ENCODE data around the gene MAP7D3. TPM values are rescaled to one million over a fixed set of nuclear protein-coding genes. Genes with fewer than 3 reads are reported as not detected.
A peak's percentile ranks its signal among the peaks of the same experiment; 100 is the strongest.

MAP7D3 gene
- total and polyA plus RNA-seq, 10 of the 15 experiments (the other 5 are each of a cell fraction or from before 2014, with no cell fraction given) = 9.1 to 24.0 (median 11.0) TPM

DNA sequence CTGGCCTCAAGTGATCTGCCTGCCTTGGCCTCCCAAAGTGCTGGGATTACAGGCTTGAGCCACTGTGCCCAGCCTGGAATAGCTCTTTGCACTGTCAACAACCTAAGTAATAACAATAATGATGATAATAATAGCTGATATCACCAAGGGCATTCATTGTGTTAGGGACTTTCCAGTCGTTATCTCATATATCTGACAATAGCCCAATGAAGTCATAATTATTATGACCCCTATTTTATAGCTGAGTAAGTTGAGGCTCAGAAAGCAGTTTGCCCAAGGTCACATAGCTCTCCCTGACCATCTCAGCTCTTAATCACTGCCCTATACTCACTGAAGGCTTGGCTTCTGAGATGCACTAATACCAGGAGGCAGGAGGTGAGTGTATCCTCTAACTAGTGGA, 18.7 kb upstream of the MAP7D3 start:
- Histone ChIP-seq H2AFZ (ENCODE audit: control insufficient read depth, low read depth, low read length) (no peak overlapping the region), H3K79me2 (ENCODE audit: control insufficient read depth, insufficient read depth, low read length) (no peaks in the 10 kb centered on the region), H3K27ac (ENCODE audit: control insufficient read depth, insufficient read depth) (no peak overlapping the region), H3K27me3 (replicated peaks in 1 of 2; ENCODE audit: control insufficient read depth in 2 of 2, insufficient read depth in 2 of 2, low read length in 1 of 2) (no peaks in the 10 kb centered on the region), H3K36me3 (ENCODE audit: control insufficient read depth in 2 of 2, insufficient read depth in 2 of 2, low read length in 1 of 2) (no peaks in the 10 kb centered on the region), H3K4me1 (ENCODE audit: control insufficient read depth, insufficient read depth, low read length) (no peaks in the 10 kb centered on the region; the same call in 1 of the 2 replicates), H3K9ac (ENCODE audit: control insufficient read depth, insufficient read depth, low read length) (no peak overlapping the region), H3K4me3 (no peak overlapping the region), H3K9me3 (replicated peaks; ENCODE audit: control insufficient read depth, insufficient read depth, low read length) (no peaks in the 10 kb centered on the region), H3K4me2 (ENCODE audit: control insufficient read depth, insufficient read depth) (no peak overlapping the region), H4K20me1 (ENCODE audit: control insufficient read depth, insufficient read depth) (no peaks in the 10 kb centered on the region)
- SMC1A ChIA-PET (ENCODE audit: uncharacterized antibody, unreplicated experiment) = interaction anchor here (0.8 to 4.3 kb wide), 6 partner anchors 14 to 425 kb away, joined by 3 to 42 read pairs (median 3); no protein-coding TSS in a partner anchor
- TF ChIP-seq, protein P1, sequence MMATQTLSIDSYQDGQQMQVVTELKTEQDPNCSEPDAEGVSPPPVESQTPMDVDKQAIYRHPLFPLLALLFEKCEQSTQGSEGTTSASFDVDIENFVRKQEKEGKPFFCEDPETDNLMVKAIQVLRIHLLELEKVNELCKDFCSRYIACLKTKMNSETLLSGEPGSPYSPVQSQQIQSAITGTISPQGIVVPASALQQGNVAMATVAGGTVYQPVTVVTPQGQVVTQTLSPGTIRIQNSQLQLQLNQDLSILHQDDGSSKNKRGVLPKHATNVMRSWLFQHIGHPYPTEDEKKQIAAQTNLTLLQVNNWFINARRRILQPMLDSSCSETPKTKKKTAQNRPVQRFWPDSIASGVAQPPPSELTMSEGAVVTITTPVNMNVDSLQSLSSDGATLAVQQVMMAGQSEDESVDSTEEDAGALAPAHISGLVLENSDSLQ (IDR thresholded peaks at IDR 0.05) = no peak
- TF ChIP-seq ZNF384 (IDR thresholded peaks at IDR 0.05; ENCODE audit: borderline replicate concordance, low read depth, low read length) (no peak), EZH2 (IDR thresholded peaks at IDR 0.05; ENCODE audit: borderline replicate concordance, control insufficient read depth, low read depth, low read length) (no peak), NFIC (IDR thresholded peaks at IDR 0.05; ENCODE audit: low read depth, low read length) (no peak), MEF2A (IDR thresholded peaks at IDR 0.05; ENCODE audit: insufficient read depth, low read depth, low read length) (no peak), KAT2A (conservative IDR thresholded peaks at IDR 0.05; ENCODE audit: control insufficient read depth, low read depth, low read length) (no peak), EGR1 (IDR thresholded peaks at IDR 0.05; ENCODE audit: borderline replicate concordance in 1 of 2, low read depth in 2 of 2, low read length in 2 of 2) (no peak), IRF3 (IDR thresholded peaks at IDR 0.05) (no peak), ZZZ3 (IDR thresholded peaks at IDR 0.05; ENCODE audit: control insufficient read depth, insufficient read length, low read depth) (no peak)
- TF ChIP-seq, protein P2, sequence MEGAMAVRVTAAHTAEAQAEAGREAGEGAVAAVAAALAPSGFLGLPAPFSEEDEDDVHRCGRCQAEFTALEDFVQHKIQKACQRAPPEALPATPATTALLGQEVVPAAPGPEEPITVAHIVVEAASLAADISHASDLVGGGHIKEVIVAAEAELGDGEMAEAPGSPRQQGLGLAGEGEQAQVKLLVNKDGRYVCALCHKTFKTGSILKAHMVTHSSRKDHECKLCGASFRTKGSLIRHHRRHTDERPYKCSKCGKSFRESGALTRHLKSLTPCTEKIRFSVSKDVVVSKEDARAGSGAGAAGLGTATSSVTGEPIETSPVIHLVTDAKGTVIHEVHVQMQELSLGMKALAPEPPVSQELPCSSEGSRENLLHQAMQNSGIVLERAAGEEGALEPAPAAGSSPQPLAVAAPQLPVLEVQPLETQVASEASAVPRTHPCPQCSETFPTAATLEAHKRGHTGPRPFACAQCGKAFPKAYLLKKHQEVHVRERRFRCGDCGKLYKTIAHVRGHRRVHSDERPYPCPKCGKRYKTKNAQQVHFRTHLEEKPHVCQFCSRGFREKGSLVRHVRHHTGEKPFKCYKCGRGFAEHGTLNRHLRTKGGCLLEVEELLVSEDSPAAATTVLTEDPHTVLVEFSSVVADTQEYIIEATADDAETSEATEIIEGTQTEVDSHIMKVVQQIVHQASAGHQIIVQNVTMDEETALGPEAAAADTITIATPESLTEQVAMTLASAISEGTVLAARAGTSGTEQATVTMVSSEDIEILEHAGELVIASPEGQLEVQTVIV (IDR thresholded peaks at IDR 0.05; ENCODE audit: borderline replicate concordance, partially characterized antibody) = no peak
- TF ChIP-seq, protein P3, sequence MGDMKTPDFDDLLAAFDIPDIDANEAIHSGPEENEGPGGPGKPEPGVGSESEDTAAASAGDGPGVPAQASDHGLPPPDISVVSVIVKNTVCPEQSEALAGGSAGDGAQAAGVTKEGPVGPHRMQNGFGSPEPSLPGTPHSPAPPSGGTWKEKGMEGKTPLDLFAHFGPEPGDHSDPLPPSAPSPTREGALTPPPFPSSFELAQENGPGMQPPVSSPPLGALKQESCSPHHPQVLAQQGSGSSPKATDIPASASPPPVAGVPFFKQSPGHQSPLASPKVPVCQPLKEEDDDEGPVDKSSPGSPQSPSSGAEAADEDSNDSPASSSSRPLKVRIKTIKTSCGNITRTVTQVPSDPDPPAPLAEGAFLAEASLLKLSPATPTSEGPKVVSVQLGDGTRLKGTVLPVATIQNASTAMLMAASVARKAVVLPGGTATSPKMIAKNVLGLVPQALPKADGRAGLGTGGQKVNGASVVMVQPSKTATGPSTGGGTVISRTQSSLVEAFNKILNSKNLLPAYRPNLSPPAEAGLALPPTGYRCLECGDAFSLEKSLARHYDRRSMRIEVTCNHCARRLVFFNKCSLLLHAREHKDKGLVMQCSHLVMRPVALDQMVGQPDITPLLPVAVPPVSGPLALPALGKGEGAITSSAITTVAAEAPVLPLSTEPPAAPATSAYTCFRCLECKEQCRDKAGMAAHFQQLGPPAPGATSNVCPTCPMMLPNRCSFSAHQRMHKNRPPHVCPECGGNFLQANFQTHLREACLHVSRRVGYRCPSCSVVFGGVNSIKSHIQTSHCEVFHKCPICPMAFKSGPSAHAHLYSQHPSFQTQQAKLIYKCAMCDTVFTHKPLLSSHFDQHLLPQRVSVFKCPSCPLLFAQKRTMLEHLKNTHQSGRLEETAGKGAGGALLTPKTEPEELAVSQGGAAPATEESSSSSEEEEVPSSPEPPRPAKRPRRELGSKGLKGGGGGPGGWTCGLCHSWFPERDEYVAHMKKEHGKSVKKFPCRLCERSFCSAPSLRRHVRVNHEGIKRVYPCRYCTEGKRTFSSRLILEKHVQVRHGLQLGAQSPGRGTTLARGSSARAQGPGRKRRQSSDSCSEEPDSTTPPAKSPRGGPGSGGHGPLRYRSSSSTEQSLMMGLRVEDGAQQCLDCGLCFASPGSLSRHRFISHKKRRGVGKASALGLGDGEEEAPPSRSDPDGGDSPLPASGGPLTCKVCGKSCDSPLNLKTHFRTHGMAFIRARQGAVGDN (IDR thresholded peaks at IDR 0.05) = no peak
- no TSS peak for BruUV-seq (replicated peaks)
- CTCF ChIA-PET = interaction anchor here (0.7 to 4.3 kb wide), 14 partner anchors 18 to 425 kb away, joined by 3 to 103 read pairs (median 4); partner anchors contain the start of gene MAP7D3
- DNase-seq (ENCODE audit: low read depth, low spot score) (no peak), ATAC-seq (peak; percentile 17; the same call in 1 of the 3 replicates), FAIRE-seq (no peak)
- RAD21 ChIA-PET (ENCODE audit: unreplicated experiment) = interaction anchor here (1.0 to 6.2 kb wide), 4 partner anchors 115 to 425 kb away, joined by 3 to 62 read pairs (median 4); partner anchors contain the start of gene MMGT1
- POLR2A ChIA-PET = no interaction called here
- 0% methylated on average over 1 of the region's 1 CpG for WGBS (ENCODE audit: insufficient coverage, insufficient replicate concordance, low lambda C conversion rate, missing lambda C conversion rate)
- intact Hi-C loops (cut with micrococcal nuclease; ENCODE audit: unreplicated experiment) (loop anchor here (10.0 kb wide), 1 partner anchor 305 kb away; no protein-coding TSS in a partner anchor), in situ Hi-C loops (cut with MboI) (loop anchor here (10.0 kb wide), 2 partner anchors 235 to 425 kb away; no protein-coding TSS in a partner anchor)

All from GM12878 (cell line).